IPS-18a (cell line): ENCODE data around the gene LIMK2.

Source experiments
- H3K27ac ChIP-seq: one replicate; pipeline ENCODE4 v1.5.1; 2013; ENCODE audit warnings: low read length
- H3K27me3 ChIP-seq: one replicate; pipeline ENCODE4 v1.6.1; 2013; ENCODE audit warnings: mild to moderate bottlenecking, low read length; ENCODE audit not compliant: control insufficient read depth, insufficient read depth
- H3K36me3 ChIP-seq: one replicate; pipeline ENCODE4 v1.6.1; 2013; ENCODE audit warnings: low read depth, low read length; ENCODE audit not compliant: control insufficient read depth
- H3K4me1 ChIP-seq: one replicate; pipeline ENCODE4 v1.6.1; 2013; ENCODE audit warnings: low read depth, low read length; ENCODE audit not compliant: control insufficient read depth
- H3K4me3 ChIP-seq: one replicate; pipeline ENCODE4 v1.5.1; 2013; ENCODE audit warnings: low read length
- H3K9ac ChIP-seq: one replicate; pipeline ENCODE4 v1.6.1; 2013; ENCODE audit warnings: mild to moderate bottlenecking, low read length, moderate library complexity
- H3K9me3 ChIP-seq: one replicate; pipeline ENCODE4 v1.6.1; 2013; ENCODE audit warnings: low read depth, low read length; ENCODE audit not compliant: control insufficient read depth

LIMK2 gene

DNA sequence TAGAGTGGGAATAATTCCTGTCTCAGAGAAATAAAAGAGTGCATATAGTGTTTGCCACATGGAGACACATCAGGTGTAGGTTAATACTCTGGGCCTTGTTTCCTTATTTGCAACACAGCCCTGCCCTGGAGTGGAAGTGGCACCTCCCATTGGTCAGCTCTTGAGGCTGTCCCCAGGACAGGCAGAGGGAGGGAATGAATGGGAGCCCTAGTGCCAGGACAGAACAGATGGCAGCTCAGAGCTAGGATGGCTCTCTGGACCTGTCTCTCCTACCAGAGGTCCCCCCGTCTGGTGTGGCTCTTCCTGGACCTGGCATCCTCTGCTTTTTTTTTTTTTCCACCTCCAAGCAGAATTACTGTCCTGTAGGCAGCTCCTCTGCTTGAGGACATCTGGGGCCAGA lies 35.6 kb downstream of the LIMK2 start:
- Histone ChIP-seq H3K4me1 (peaks cover 6% of the 10 kb centered on the region), H3K4me3 (no peak overlapping the region), H3K27ac (no peak overlapping the region), H3K27me3 (no peaks in the 10 kb centered on the region), H3K9me3 (no peaks in the 10 kb centered on the region), H3K36me3 (no peaks in the 10 kb centered on the region), H3K9ac (no peak overlapping the region)

DNA sequence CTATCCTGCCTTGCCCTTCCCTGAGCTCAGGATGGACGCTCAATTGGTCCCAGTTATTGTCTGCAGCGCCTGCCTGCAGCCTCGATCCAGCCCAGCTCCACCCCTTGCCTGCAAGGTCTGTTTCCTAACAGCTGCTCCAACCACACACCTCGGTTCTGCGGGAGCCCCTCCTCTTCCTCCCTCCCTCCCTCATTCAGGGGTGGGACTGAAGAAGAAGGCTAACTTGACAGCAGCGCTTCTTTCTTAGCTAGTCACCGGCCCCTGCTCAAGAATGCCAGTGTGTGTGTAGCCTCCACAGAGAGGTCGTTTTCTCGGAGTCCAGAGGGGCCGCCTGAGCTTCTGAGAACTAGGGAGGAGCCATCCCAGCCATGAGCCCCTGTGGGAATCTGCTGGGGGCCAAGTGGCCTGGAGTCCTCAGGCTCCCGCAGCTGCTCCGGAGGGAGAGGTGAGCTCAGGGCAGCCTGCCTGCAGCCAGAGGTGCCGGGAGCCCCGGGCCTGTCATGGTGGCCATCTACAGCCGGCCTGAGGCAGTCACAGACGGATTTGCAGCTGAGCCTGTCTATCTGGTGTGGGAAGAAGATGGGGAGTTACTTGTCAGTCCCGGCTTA lies 36.1 kb downstream of the LIMK2 start:
- Histone ChIP-seq H3K9ac (no peak overlapping the region), H3K4me3 (no peak overlapping the region), H3K36me3 (no peaks in the 10 kb centered on the region), H3K4me1 (peaks cover 6% of the 10 kb centered on the region), H3K27me3 (no peaks in the 10 kb centered on the region), H3K9me3 (no peaks in the 10 kb centered on the region), H3K27ac (no peak overlapping the region)

DNA sequence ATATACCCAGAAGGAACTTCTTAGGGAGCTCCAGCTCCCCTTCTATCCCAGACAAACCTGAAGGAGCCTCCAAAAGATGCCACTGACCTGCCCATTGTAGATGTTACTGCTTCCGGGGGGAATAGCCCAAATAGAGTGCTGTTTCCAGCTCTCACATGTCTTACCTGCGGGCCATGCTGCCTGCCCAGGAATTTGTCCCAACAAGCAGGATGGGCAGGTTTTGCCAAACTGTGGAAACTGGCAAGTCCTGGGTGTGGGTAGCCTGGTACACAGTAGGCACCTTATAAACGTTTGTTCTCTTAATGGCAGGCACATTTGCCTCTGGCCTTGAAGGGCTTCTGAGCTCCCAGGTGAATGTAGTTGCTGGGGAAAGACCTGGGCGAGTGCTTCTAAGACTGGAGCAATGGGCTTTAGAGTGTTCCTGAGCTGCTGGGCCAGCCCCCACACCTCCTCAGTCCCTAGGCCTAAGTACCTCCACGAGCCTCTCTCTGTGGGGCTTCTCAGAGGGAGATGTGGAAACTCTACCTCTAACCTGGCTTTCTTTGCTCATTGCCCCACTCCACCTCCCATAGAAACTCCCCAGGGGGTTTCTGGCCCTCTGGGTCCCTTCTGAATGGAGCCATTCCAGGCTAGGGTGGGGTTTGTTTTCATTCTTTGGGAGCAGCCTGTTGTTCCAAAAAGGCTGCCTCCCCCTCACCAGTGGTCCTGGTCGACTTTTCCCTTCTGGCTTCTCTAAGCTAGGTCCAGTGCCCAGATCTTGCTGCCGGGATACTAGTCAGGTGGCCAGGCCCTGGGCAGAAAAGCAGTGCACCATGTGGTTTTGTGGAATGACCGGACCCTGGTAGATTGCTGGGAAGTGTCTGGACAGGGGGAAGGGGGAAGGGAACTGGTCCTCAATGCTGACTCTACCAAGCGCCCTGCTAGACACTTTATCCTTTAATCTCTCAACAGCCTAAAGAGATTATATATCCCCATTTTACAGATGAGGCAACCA lies 37.2 kb downstream of the LIMK2 start:
- H3K4me1 ChIP-seq, result peaks cover 2% of the 10 kb centered on the region
- H3K9me3 ChIP-seq, result no peaks in the 10 kb centered on the region
- H3K36me3 ChIP-seq, result no peaks in the 10 kb centered on the region
- no peak overlapping the region for H3K4me3 ChIP-seq
- H3K9ac ChIP-seq, result no peak overlapping the region
- no peaks in the 10 kb centered on the region for H3K27me3 ChIP-seq
- no peak overlapping the region for H3K27ac ChIP-seq

DNA sequence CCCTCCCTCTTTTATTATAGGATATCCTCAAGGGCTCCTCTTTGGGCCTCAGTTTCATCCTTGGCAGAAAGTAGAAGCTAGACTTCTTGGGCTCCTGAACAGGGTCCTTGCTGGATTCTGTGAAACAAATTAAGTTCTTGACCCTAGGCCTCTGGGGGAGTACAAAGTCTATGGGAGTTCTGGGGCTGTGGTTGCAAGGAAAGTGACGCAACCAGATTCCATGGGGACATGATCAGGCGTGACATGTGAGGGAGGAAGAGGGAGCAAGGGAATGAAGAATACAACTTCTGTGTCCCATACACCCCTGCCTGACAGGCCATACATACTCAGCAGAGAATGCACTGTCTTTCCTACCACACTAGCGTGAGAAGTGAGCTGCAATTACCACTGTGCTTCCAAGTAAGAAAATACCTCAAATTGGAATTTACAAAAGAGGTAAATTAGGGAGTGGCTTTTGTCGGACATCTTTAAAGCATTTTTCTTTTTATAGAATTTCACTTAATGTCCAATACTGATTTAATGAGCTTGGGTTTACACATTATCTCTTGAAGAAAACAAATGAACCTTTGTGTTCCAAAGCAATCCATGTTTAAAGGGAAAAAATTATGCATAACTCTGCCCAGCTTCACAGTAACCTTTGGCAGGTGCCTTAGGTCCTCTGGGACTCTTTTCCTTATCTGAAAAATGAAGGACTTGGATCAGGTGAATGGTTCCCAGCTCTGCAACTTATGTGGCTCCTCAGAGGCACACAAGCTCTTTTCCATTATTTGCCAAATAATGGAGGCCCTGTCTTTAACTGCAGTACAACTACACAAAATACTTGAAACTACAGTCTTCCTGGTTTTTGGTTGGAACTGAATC lies 38.9 kb downstream of the LIMK2 start:
- H3K36me3 ChIP-seq, result no peaks in the 10 kb centered on the region
- no peak overlapping the region for H3K4me3 ChIP-seq
- H3K4me1 ChIP-seq, result no peaks in the 10 kb centered on the region
- no peaks in the 10 kb centered on the region for H3K27me3 ChIP-seq
- H3K9me3 ChIP-seq, result no peaks in the 10 kb centered on the region
- no peak overlapping the region for H3K9ac ChIP-seq
- H3K27ac ChIP-seq, result no peak overlapping the region

DNA sequence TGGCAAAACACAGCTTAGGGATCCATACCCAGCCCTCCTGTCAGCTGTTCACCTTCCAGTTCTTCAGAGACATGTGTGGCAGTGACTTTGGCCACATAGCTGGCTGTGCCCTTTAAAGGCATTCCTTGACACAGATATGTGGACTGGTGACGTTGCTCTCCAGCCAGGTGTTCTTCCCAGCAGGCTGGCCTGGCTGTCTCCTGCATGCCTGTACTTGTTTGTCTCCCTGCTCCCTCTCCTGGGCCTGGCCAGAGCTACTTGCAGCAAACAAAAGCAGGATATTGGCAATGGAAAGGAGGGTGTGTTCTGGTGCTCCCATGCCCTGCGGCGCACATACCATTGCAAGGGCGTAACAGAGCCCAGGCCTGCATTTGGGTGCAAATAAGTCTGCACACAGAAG lies 41.9 kb downstream of the LIMK2 start:
- Histone ChIP-seq H3K27me3 (no peaks in the 10 kb centered on the region), H3K27ac (no peak overlapping the region), H3K9ac (no peak overlapping the region), H3K36me3 (peaks cover 5% of the 10 kb centered on the region), H3K4me1 (no peaks in the 10 kb centered on the region), H3K9me3 (no peaks in the 10 kb centered on the region), H3K4me3 (no peak overlapping the region)

DNA sequence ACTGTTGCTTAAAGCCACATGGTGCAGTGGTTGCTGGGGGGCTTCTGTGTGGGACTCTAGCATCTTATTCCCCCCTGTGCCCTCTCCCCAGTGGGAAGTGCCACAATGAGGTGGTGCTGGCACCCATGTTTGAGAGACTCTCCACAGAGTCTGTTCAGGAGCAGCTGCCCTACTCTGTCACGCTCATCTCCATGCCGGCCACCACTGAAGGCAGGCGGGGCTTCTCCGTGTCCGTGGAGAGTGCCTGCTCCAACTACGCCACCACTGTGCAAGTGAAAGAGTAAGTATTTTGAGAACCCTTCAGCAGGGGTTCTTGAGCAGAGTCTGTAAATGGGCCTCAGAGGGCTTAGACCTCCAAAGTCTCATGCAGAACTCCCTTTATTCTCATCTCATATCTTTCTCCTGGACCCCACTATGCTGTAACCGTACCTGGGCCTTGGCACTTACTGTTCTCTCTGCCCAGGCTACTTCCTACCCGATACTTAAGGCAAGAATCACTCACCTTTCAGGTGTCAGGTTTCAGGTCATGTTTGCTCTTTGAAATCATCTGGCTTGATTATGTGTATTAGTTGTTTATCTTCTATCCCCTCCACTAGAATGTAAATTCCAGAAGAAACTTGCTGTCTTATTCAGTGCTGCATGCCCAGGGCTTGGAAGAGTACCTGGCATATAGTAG lies 47.8 kb downstream of the LIMK2 start:
- Histone ChIP-seq H3K9ac (no peak overlapping the region), H3K27me3 (no peaks in the 10 kb centered on the region), H3K4me3 (no peak overlapping the region), H3K4me1 (no peaks in the 10 kb centered on the region), H3K36me3 (peaks cover 19% of the 10 kb centered on the region), H3K27ac (no peak overlapping the region), H3K9me3 (no peaks in the 10 kb centered on the region)

DNA sequence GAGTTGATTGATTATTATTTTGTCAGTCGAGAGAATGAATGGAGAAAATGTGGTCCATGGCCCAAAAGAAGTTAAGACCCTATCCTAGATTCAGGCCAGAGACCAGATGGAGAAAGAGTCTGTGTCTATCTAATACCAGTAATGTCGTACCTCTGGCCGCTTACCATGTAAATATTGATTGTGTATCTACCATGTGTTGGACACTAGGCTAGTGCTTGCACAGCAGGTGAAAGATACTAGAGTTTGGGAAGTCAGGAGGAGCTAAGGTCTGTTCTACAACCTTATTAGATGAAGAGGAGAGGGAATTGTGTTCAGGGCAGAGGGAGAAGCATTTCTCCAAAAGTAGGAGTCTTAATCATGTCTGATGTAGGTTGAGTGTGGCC lies 48.4 kb downstream of the LIMK2 start:
- Histone ChIP-seq H3K9me3 (no peaks in the 10 kb centered on the region), H3K9ac (no peak overlapping the region), H3K4me1 (no peaks in the 10 kb centered on the region), H3K36me3 (peaks cover 19% of the 10 kb centered on the region), H3K27ac (no peak overlapping the region), H3K4me3 (no peak overlapping the region), H3K27me3 (no peaks in the 10 kb centered on the region)

DNA sequence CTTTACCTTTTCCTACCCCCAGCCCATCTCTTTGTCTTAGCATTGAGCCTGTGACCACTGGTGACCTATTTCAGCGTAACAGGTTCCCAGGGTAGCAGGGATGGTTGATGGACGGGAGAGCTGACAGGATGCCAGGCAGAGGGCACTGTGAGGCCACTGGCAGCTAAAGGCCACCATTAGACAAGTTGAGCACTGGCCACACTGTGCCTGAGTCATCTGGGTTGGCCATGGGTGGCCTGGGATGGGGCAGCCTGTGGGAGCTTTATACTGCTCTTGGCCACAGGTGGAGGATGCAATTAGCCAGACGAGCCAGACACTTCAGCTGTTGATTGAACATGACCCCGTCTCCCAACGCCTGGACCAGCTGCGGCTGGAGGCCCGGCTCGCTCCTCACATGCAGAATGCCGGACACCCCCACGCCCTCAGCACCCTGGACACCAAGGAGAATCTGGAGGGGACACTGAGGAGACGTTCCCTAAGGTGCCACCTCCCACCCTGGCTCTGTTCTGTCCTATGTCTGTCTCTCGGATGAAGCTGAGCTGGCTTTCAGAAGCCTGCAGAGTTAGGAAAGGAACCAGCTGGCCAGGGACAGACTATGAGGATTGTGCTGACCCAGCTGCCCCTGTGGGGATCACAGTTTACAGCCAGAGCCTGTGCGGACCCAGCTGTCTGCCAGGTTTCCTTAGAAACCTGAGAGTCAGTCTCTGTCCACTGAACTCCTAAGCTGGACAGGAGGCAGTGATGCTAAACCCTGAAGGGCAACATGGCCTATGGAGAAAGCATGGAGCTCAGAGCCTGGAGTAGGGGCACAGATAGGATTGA lies 50.4 kb downstream of the LIMK2 start:
- Histone ChIP-seq H3K36me3 (peaks cover 29% of the 10 kb centered on the region), H3K9me3 (no peaks in the 10 kb centered on the region), H3K4me1 (no peaks in the 10 kb centered on the region), H3K9ac (no peak overlapping the region), H3K27ac (no peak overlapping the region), H3K27me3 (no peaks in the 10 kb centered on the region), H3K4me3 (no peak overlapping the region)

DNA sequence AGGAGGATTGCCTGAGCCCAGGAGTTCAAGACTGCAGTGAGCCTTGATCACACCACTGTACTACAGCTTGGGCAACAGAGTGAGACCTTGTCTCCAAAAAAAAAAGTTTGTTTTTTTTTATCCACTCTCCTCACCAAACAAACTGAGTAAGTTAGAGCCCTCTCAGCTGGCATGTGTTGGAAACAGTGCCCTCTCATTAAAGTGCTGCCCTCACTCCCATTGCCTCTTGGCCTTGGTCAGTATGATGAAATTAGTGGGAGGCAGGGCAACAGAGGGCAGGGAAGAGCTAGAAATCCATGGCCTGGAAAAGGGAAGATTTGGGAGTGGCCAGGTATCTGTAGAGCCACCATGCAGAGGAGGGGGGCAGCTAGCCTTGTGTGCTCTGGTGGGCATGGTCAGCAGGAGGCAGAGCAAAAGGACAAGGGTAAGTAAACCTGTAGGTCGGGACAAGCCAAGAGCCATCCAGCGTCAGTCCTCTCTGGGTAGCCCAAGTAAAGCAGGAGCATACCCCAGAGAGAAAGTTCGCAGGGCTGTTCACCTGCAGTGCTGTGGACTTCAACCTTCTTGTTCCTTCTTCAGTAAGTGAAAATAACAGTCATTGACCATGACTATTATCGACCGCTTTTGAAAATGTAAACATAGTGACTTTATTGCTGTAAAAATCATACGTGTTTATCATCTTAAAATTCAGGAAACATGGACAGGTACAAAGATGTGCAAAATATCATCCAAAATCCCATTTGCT lies 52.0 kb downstream of the LIMK2 start:
- Histone ChIP-seq H3K9ac (no peak overlapping the region), H3K36me3 (peaks cover 28% of the 10 kb centered on the region), H3K4me1 (no peaks in the 10 kb centered on the region), H3K27me3 (no peaks in the 10 kb centered on the region), H3K27ac (no peak overlapping the region), H3K4me3 (no peak overlapping the region), H3K9me3 (no peaks in the 10 kb centered on the region)

DNA sequence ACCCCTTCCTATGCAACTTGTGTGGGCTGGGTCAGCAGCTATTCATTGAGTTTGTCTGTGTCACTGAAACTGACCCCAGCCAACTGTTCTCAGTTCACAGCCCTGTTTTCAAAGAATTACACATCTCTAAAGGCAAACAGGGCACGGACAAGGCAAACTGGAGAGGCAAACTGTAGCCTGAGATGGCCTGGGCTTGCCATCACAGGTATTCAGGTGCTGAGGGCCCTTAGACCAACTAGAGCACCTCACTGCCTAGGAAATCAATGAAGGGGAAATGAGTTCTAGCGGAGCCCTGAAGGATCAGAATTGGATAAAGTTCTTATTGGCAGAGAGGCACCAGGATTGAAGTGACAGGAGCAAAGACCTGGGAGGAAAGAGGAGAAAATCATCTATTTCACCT lies 56.2 kb downstream of the LIMK2 start:
- H3K36me3 ChIP-seq, result peaks cover 30% of the 10 kb centered on the region

More for the DNA sequence above, 56.2 kb downstream of the LIMK2 start:
- Histone ChIP-seq H3K9me3 (no peaks in the 10 kb centered on the region), H3K4me1 (peaks cover 7% of the 10 kb centered on the region), H3K9ac (no peak overlapping the region), H3K27ac (no peak overlapping the region), H3K4me3 (no peak overlapping the region), H3K27me3 (no peaks in the 10 kb centered on the region)
